ENCODE results near the gene HOXA9. TPM values are rescaled to one million over a fixed set of nuclear protein-coding genes. Genes with fewer than 3 reads are reported as not detected.

Gene HOXA9
- total RNA-seq, 1 experiment from 2014 or later = 29.9 TPM

- H3K4me3 ChIP-seq = no peak overlapping the region
- H3K36me3 ChIP-seq = no peaks in the 10 kb centered on the region
- DNase-seq = no peak
- no peaks in the 10 kb centered on the region for H3K9me3 ChIP-seq
- H3K27me3 ChIP-seq = peaks cover 4% of the 10 kb centered on the region; the same call in 1 of the 2 replicates
These were observed 27.4 kb upstream of the HOXA9 start for GRCh38 chr7:27192546-27193334.

DNA sequence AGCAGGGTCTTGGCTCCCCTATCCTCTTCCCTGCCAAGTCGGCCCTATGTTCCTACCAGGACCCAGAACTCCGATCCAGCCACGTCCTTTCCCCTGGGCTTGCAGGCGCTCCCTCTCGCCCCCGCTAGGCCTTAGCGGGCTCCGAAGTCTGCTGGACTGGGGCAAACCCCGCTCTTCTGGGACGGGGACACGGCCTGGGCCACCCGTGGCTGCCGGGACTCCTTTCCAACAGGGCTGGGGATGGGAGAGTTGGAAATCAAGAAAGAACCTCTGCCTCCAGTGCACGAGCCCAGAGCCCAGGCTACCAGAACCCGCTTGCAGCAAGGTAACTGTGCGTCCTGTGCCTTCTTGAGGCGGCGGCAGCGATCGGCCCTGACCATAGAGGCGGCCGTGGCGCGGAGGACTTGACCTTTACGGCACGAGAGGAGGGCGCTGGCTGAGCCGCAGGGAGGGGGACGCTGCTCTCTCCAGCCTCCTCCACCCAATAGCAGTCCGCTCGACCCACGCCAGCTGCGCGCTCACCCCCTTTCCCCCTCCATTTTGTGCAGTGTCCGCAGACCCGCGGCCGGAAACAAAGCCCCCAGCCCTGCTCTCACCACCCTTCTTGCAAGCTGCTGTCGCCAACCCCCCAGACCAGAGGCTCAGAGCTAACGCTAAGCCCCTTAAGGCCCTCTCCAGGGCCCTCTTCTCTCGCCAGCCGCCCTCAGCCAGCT, 26.7 kb upstream of the HOXA9 start:
- no peaks in the 10 kb centered on the region for H3K36me3 ChIP-seq
- no peak for DNase-seq
- H3K27me3 ChIP-seq = no peaks in the 10 kb centered on the region; the same call in 1 of the 2 replicates
- H3K9me3 ChIP-seq = no peaks in the 10 kb centered on the region
- no peak overlapping the region for H3K4me3 ChIP-seq

GRCh38 chr7:27191161-27191731, 25.9 kb upstream of the HOXA9 start:
- no peaks in the 10 kb centered on the region for H3K9me3 ChIP-seq
- DNase-seq = no peak
- no peaks in the 10 kb centered on the region for H3K27me3 ChIP-seq
- H3K36me3 ChIP-seq = no peaks in the 10 kb centered on the region
- H3K4me3 ChIP-seq = no peak overlapping the region

DNA sequence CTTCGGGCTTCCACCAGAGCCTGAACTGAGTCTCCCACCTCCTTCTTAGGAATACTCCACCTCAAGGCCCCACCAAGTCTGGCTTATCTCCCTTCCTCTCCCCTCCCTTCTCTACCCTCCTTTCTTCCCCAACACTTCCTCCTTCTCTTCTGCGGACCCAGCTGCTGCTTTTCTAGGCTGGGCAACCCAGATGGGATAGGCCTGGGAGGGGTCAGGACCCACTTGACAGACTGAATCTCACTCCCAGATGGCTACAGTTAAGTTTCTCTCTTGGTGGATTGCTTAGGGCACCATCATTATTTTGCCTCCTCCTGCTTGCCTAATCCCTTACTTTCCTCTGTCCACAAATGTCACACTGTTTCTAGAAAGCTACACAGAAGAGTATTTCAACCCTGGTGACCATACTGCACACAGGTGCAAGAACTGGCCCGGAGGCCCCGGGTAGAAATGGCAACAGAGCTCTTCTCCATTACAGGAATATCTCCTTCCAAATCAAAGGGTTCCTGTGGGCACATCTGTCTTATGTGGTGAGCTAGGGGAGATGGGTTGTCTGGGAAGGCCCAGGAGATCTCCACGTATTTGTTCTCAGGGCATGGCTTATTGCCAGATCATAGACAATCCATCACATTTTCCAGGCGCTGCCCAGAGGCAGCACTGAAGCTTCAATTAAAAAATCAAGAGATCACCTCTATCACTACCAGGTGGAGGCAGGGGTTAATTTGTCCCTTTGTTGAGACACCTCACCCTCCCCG, 24.8 kb upstream of the HOXA9 start:
- DNase-seq = no peak
- no peaks in the 10 kb centered on the region for H3K27me3 ChIP-seq
- H3K36me3 ChIP-seq = no peaks in the 10 kb centered on the region
- H3K4me3 ChIP-seq = no peak overlapping the region
- no peaks in the 10 kb centered on the region for H3K9me3 ChIP-seq

DNA sequence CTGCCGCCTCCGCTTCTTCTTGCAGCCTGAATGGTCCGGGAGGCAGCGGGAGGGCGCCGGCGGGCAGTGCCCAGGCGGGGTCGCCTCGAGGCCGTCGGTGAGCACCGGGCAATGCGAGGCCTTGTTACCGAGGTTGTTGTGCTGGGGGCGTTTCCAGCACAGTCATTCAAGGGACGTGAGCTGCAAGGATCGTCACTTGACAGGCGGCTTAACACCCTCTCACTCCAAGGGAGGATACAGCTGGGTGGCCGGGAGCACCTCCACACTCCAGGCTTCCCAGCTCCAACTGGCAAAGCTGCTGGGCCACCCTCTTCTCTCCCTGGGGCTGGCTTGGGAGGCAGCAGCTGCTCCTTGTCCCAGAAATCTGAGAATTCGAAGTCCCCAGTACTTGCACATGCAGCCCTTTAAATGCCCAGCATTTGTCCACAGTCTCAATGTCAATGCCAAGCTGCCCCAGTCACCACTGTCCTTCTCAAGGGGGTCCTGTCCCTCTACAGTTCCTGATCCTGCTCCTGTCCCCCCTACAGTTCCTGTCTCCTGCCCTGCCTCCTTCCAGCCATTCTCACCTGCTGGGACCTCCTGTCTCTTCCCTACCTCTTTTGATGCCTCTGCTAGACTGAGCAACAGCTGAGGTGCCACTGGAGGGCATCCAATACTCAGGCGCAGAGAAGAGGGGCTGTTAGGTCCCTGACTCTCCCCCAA, 24.1 kb upstream of the HOXA9 start:
- H3K9me3 ChIP-seq = no peaks in the 10 kb centered on the region
- no peak for DNase-seq
- H3K4me3 ChIP-seq = no peak overlapping the region
- no peaks in the 10 kb centered on the region for H3K27me3 ChIP-seq
- H3K36me3 ChIP-seq = no peaks in the 10 kb centered on the region

DNA sequence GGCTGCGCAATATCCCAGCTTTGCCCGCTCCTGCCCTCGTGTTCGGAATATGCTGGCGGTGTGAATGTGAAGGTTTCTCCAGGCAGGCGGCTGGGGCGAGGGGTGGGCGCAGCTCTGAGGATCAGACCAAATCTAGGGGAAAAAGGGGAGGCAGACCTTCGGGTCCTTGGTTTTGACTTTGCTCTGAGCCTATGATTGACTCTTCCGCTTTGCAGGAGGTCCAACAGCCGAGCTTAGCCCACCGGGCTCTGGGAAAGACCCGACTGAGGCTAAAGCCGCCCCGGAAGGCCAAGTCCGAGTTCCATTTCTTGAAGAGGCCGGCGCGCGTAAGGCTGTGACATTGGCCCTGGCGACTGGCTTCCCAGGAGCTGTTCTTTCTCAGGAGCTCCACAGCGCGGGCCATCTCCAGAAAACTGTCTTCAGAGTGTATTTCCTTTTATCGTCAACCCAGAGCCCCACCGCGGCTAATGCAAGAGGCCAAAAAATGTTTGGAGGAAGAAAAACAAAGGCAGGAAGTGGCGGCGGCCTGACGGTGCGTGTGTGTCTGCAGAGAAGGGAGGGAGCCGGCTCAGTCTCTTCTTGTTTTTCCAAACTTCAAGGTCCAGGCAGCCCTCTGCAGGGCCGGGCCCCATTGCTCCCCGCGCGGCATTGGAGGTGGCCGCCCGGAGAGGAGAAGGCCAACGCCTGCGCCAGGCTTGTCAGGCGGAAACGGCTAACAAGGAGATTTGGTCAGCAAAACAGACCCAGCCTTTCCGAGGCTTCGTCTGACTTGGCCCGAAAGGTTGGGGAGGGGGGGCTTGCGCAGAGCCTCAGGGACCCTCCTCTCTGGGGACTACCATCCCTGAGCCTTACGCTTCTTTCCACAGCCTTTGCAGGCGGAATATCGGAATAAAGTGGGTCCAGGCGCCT, 23.3 kb upstream of the HOXA9 start:
- Histone ChIP-seq H3K27me3 (no peaks in the 10 kb centered on the region), H3K9me3 (no peaks in the 10 kb centered on the region), H3K4me3 (no peak overlapping the region), H3K36me3 (no peaks in the 10 kb centered on the region)
- no peak for DNase-seq

DNA sequence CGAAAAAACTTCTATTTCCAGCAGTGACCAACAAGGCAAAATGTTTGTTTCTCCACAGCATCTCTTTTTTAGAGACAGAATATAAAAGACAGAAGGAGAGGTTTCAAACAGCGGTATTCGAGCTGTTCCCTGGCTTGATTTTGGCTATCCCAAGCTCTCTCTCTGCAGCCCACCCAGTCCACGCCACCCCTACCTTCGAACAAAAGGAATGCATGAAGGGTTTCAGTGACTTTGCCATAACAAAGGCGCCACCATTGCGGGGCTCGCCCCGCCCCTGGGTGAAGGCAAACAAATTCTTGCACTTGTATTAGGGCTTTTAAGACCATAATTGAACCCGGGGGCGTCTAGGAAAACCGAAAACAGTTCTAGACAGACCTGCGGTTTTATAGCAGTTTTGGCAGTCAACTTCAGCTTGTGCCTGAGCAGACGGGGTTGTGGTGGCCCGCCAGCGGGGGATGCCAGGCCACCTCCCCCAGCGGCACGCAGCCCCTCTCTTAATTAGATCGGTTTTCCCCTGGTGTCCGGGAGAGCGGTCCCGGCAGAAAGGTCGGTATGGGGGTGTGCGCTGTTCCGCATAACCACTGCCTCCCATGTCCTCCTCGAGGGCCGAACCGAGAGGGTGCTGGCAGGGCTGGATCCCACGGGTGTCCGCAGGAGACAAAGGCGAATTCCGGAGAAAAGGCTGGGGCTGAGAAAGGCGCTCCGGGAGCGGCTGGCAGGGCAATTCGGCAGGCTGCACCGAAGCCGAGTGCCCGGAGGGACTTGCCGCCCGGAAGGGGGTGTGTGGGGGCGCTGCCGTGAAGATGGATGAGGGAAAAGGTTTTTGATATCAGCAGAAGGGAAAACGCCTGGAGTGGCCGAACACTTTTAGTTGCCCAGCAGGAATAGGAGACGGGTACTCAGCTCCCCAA, 22.4 kb upstream of the HOXA9 start:
- no peaks in the 10 kb centered on the region for H3K27me3 ChIP-seq

GRCh38 chr7:27186668-27187474, 21.5 kb upstream of the HOXA9 start:
- Histone ChIP-seq H3K36me3 (no peaks in the 10 kb centered on the region), H3K27me3 (no peaks in the 10 kb centered on the region), H3K9me3 (no peaks in the 10 kb centered on the region), H3K4me3 (no peak overlapping the region)
- no peak for DNase-seq

More for the DNA sequence above, 22.4 kb upstream of the HOXA9 start:
- Histone ChIP-seq H3K36me3 (no peaks in the 10 kb centered on the region), H3K4me3 (no peak overlapping the region), H3K9me3 (no peaks in the 10 kb centered on the region)
- no peak for DNase-seq

GRCh38 chr7:27185854-27186667, 20.7 kb upstream of the HOXA9 start:
- H3K36me3 ChIP-seq = no peaks in the 10 kb centered on the region
- no peak for DNase-seq
- no peaks in the 10 kb centered on the region for H3K27me3 ChIP-seq
- no peaks in the 10 kb centered on the region for H3K9me3 ChIP-seq
- no peak overlapping the region for H3K4me3 ChIP-seq

DNA sequence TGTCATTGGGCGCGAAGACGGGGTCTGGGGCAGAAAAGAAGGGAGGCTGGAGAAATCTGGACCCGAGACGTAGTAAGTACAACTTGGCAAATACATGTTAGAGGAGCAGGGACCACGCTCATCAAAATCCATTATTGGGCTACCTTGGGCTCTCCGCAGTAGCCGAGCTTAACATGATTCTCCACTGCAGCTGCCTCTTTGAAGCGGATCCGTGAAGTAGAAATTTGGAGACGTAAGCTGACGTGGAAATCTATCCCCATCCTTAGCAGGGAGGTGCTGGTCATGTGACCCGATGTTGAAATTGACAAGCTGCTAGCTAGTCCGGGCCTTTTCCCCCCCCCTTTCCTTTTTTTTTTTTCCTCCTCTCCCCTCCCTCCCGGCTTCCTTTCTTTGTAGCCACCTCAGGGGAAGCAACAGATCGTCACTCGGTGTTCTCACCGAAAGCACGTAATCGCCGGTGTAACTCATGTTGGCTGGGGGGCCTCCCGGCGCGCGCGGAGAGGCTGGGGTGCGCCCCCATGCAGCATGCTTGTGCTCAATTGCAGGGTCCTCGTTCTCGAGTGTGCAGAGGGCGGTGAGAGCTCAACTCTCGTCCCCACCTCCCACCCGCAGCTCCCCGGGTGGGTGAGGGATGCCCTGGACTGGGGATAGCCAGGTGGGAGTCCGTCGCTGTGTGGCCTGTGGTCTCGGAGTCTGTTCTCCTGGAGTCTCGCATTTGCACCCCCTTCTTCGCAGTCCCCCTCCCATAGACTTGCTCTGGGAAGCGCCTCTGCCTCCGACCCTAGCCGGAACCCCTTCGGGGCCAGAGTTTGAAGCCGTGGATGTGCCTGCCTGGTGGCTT, 19.9 kb upstream of the HOXA9 start, which contains the start of gene HOXA11:
TSS of gene HOXA11 (minus strand) at position 220 of the 841 bp plus-strand sequence. CDS start at position 132, 88 bp downstream.
- H3K27me3 ChIP-seq = no peaks in the 10 kb centered on the region
- no peak for DNase-seq
- H3K4me3 ChIP-seq = peak within 1 kb of the TSS; percentile 51
- H3K36me3 ChIP-seq = no peaks in the 10 kb centered on the region
- H3K9me3 ChIP-seq = no peaks in the 10 kb centered on the region

GRCh38 chr7:27184337-27185012, 19.1 kb upstream of the HOXA9 start:
- no peaks in the 10 kb centered on the region for H3K9me3 ChIP-seq
- no peaks in the 10 kb centered on the region for H3K36me3 ChIP-seq
- H3K27me3 ChIP-seq = no peaks in the 10 kb centered on the region
- peak overlapping the region; percentile 51 for H3K4me3 ChIP-seq
- DNase-seq = peak; percentile 60
